ENCODE measurements around the gene THTPA. TPM values are rescaled to one million over a fixed set of nuclear protein-coding genes. Genes with fewer than 3 reads are reported as not detected.
A peak's percentile ranks its signal among the peaks of the same experiment; 100 is the strongest.
"Not testable (repeated sequence)": the region's sequence is repeated elsewhere in the genome, so short reads cannot be mapped to it uniquely, and the experiment has no call there.

The THTPA gene
- total RNA-seq, 1 experiment from 2014 or later, result 25.6 TPM

DNA sequence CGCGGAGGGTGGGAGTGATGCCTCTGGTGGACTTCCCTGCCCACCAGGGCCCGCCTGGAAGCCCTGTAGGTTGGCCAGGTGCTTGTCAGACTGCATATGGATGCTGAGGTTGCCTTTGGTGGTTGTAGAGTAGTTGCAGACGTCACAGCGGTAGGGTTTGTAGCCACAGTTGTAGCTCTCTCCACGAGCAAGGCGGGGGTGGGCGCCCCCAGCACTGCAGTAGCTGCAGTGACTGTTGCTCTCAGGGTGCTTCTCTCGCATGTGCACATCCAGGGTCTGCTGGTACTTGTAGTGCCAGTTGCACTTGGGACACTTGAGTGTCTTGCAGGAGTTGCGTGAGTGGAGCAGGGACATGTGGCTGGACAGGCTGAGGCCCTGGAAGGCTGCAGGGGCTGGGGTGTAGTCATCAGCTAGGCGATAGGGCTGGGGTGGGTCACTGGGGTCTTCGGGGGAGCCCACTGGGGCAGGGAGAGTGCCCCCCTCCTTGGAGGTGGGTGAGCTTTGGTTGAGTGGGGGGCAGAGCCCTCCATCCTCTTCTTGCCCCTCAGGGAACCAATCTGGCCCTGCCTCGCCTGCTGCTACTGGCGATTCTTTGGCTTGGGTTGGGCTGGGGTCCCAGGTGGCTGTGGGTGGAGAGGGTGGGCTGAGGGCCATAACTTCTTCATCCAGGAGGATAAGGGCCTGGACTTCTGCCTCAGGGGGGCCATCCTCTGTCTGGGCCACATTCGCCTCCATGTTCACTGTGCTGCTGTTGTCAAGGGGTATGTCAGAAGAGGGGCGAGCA lies 22.2 kb upstream of the THTPA start:
- DNase-seq (ENCODE audit: low read depth), result no peak

DNA sequence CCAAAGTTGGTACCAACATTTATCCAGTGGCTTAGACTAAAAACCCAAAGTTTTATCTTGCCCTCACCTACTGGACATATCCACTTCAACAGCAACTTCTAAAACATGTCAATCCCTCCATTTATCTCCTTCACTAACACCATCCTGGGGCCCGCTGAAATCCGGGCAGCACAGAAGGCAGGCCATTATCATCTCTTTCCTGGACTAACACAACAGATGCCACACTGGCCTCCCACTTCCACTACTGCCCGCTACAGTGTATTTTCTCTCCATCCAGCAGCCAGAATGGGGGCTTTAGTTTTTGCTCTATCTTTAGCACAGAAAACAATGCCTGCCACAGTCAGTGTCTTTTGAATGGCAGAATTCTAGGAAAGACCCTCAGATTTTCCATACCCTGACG lies 20.1 kb upstream of the THTPA start:
- DNase-seq (ENCODE audit: low read depth), result no peak

DNA sequence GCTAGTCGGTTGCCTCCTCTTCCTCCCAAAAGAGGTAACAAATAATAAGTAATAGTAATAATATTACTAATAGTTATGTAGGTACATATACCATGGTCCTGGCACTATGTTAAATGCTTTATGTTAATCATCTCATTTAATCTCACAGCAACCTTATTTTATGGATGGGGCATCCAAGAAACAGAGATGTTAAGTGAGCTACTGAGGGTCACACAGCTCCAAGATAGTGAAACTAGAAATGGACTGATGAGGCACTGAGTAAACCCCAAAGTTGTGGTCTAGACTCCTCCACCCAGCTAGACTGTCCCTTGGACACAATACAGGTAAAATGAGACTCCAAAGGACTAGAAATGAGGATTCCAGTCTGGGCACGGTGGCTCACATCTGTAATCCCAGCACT lies 19.6 kb upstream of the THTPA start:
- no peak for DNase-seq (ENCODE audit: low read depth)

DNA sequence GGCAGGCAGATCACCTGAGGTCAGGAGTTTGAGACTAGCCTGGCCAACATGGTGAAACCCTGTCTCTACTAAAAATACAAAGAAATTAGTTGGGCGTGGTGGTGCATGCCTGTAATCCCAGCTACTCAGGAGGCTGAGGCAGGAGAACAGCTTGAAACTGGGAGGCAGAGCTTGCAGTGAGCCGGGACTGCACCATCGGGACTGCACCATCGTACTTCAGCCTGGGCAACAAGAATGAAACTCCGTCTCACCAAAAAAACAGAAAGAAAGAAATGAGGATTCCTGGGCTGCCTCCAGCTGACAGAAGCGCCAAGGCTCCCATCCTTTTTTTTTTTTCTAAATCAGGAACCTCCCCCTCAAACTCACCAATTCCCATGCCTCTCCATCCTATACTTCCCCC lies 19.2 kb upstream of the THTPA start:
- DNase-seq (ENCODE audit: low read depth), result not testable (repeated sequence)

DNA sequence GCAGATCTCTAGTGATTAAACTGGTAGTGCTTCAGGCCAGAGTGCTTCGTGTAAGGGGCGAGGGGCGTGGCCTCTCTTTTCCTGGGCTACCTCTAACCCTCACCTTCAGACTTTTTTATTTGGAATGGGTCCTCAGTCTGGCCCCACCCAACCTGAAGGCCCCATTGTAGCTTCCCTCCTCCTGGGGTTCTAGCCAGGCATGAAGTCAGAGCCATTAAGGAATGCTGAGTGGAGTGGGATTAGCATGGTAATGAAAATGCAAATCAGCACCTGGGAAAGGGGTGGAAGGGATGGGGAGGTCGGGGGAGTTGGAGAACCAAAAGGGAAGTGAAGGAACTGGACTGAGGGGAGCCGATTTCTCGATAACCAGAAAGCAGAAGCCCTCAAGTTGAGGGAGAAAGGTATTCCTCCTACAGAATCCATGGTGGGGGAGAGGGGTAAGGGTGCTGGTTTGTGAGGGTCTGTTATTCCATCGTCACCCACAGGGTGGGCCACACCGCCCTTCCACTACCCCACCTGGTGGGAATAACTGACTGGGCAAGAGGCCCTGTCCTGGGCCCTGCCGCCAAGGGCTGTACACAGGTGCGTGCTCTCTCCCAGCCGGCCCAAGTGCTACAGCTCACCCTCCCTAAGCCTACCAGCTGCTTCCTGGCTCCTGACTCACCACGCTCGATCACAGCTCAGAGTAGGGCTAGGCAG lies 18.6 kb upstream of the THTPA start:
- DNase-seq (ENCODE audit: low read depth), result peak; percentile 48

DNA sequence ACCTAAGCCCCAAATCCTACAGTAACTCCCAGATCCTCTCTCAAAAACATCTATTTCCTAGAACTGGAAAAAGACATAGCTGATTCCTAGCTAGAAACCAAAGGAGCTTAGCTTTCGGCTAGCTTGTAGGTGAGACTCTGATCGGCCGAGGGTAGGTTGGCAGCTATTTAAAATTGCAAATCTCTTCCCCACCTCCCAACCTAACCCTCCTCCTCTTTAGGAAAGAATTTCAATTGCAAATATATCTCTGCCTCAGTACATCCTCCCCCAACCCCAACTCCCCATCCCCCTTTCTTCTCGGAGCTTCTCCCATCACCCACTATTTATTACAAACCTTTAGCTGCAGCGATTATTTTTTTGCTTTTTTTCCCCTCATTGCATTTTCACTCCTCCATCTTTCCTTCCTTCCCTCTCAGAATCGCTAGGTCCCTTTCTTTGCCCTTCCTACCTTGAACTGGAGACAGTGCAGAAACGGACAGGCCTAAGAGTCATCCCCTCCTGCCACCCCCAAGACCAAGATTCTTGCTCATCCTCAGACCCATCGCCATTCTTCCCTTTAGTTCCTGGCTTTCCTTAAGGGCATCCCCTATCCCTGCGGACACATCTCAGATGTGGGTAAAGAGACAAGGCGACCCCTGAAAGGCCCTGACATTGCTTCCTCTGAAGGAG lies 17.9 kb upstream of the THTPA start:
- no peak for DNase-seq (ENCODE audit: low read depth)

DNA sequence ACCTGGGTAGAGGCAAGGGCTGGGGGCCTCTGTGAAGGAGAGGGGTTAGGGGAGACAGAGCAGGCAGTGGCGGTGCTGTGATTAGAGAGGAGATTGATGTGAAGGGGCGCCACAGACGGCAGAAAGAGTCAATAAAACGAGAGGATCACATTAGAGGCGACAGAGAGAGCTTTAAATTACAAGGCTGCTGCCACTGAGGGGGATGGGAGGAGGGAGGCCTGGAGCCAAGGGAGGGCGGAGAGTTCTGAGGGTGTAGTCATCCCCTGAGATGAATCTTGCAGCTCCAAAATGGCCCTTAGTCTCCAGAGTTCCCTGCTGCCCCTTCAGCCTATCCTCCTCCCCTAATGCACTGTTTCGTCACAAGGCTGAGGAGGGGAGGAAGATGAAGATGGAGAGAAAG lies 17.3 kb upstream of the THTPA start:
- DNase-seq (ENCODE audit: low read depth), result no peak

DNA sequence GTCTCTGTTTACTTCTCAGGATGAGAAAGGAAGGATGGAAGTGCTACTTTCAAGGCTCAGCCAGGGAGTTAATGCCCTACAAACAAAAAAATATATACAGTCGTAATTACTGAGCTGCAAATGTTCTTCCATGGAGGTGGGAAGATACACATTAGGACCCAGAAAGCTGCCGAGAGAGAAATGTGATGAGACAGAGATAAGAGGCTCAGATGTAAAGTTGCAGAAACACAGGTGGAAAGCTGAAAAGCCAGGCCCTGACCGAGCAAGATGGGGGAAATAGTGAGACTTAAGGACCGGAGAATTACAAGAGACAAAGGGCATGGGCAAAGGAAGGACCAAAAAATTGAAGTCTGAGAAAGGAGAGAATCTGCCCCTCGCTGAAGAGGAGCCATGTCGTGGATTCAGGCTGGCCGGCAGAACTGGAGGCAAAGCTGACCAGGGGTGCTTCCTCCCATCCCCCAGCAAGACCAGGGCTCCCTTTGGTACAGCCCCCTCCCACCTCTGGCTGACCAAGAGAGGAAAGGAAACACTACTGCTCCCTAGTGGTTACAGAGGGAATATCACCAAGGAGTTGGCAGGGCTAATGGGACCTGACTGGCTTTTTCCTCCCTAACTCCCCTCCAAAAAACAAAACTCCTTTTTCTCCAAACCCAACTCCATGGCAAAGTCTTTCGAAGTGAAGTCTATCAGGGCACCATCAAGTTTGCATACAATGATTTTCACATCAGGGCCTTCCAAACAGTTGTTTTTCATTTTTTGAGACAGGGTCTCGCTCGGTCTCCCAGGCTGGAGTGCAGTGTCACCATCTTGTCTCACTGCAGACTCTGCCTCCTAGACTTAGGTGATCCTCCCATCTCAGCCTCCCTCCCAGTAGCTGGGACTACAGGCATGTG lies 16.6 kb upstream of the THTPA start:
- peak; percentile 38 for DNase-seq (ENCODE audit: low read depth)

DNA sequence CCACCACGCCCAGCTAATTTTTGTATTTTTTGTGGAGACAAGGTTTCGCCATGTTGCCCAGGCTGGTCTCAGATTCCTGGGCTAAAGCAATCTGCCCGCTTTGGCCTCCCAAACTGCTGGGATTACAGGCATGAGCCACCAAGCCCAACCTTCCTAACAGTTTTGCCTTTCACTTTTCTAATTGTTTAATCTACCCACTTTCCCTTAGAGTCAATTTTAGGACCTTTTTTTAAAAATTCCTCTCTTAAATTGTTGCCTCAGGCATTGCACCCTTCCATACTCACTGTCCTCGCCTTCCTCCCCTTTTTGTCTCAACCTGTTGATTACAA lies 16.0 kb upstream of the THTPA start:
- no peak for DNase-seq (ENCODE audit: low read depth)

DNA sequence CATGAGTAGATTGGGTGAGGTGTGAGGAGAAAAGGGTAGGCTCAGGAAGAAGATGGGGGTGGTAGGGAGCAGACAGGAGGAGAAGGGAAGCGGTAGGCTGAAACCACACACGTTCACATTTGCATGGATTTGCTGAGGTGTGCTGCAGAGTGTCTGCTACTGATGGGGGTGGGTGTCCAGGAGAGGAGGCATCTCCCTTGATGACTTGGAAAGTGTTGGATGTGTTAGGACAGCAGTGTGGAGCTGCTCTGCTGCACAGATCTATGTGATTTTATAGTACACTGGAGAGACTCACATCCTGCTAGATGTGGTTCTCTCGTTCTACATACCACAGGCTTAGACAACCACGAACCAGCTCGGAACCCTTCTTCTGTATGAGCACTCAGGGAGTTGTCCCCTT lies 13.8 kb upstream of the THTPA start:
- DNase-seq (ENCODE audit: low read depth), result no peak

DNA sequence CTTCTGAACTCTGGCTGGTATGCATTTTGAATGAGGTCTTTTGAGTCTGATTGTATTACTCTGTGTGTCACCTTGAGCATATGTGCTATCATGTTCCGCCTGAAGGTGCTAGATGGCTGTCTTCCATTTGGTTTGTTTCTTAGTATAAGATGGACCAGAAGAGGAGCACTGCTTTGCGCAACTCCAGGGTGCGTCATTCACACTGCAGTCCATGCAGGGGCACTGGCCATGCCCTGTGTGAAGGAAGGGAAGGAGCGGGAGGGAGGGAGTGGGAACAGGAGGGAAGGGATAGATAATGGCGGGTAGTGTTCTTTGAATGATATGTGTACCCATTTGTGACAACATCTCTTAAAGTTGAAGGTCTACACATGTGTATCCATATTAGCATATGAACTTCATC lies 12.7 kb upstream of the THTPA start:
- DNase-seq (ENCODE audit: low read depth), result no peak

DNA sequence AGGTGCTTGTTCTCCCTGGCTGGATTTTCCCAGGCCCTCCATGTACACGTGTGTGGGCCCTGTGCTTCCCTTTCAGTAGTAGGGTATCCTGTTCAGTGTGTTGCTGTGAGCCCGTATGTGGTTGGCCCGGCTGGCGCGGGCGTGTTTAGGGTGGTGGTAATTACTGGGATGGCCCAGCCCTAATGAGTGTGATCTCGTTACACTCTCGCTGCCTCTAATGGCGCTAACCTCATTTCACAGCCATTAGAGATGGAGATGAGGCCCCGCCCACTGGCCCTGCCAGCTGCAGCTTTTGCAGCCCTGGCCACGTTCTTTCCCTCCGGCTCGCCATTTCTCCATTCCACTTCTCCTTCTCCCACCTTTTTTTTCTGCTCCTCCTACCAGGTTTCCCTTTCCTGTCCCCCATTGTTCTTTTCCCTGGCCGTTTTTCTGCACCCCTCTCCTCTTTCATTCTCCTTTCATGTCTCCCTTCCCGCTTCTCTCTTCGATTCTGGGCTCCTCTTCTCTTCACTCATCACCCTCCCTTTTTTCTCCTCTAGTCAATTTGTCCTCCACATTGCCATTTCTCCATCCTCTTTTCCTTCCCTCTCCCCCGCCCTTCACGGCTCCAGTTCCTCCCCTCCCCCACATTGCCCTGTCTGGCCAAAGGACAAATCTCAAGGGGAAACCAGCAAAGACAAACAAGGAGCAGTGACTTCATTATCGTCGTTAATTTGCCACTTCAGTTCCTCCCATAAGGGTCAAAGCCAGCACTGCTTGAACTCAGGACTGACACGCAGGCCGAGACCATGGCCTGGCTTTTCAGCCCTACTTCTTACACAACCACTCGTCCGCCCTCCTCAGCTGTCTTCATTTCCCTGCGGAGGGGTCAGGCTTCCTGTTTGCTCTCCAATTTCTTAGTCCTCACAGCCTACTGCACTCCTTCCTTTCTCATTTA lies 11.3 kb upstream of the THTPA start:
- DNase-seq (ENCODE audit: low read depth), result no peak

DNA sequence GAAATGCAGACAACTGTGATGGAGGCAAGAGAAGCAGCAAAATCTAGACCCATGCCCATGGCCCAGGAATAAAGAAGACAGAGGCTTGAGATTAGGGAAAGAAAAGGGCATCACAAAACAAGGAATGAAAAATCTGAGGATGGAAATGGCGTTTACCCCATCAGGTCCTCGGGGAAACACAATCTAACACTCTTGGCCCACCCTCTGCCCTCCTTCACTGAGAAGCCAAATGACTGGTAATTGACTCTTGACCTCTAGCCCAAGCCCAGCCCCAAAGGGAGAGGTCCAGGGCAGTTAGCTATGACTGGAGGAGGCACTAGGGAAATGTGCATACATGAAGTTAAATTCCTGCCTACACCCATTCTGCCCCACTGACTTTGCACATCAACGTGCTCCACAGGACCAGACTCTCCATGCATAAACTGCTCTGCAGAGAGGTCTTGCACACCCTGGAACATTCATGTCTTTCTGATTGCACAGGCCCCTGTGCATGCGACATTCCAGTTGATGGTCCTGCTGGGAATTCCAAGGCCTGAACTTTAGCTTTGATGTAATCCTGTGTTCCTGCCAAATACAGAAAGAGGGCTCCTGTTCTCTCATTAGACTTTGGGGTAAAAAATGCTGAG lies 10.2 kb upstream of the THTPA start:
- DNase-seq (ENCODE audit: low read depth), result no peak

DNA sequence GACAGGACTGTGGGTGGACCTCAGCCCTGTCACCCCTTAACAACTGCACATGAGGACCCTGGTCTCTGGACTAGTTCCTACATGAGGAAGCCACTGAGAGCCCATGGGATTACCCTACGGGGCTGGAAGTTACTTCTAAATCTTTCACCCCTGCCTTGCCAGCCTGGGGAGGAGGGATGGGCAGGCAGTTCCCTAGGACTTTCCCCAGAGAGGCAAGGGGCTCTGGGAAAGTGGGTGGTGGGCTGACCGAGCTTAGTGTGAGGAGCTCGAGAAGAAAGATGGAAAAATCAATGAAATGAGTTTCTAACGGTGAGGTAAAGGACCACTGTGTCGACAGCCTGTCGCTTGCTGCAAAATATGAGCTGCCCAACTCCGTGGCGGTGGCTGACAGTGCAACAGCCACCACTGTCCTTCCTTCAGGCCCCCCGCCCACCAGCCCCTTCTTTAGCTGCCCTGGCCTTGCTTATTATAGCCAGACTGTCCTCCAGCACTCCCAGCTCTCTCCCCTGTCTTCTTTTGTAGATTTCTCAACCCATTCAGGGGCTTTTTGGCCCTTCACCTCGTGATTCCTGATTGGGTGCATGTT lies 9.5 kb upstream of the THTPA start:
- DNase-seq (ENCODE audit: low read depth), result no peak

DNA sequence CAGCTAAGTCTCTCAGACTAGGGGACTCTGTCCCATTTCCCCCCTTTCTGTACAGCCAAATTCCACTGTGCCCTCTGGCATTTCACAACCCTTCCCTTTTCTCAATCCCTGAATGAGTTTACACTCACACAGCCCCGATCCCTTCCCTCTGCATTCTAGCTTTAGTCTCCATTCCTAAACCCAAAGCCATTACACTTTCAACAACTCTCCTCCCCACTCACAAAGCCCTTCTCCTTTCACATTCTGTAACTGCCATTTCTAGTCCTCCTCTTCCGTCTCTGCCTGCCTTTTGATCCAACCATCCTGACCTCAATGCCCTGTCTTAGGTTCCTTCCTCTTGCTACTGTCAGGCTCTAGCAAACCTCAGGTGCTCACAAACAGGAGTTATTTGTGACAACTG lies 8.1 kb upstream of the THTPA start:
- DNase-seq (ENCODE audit: low read depth), result no peak

DNA sequence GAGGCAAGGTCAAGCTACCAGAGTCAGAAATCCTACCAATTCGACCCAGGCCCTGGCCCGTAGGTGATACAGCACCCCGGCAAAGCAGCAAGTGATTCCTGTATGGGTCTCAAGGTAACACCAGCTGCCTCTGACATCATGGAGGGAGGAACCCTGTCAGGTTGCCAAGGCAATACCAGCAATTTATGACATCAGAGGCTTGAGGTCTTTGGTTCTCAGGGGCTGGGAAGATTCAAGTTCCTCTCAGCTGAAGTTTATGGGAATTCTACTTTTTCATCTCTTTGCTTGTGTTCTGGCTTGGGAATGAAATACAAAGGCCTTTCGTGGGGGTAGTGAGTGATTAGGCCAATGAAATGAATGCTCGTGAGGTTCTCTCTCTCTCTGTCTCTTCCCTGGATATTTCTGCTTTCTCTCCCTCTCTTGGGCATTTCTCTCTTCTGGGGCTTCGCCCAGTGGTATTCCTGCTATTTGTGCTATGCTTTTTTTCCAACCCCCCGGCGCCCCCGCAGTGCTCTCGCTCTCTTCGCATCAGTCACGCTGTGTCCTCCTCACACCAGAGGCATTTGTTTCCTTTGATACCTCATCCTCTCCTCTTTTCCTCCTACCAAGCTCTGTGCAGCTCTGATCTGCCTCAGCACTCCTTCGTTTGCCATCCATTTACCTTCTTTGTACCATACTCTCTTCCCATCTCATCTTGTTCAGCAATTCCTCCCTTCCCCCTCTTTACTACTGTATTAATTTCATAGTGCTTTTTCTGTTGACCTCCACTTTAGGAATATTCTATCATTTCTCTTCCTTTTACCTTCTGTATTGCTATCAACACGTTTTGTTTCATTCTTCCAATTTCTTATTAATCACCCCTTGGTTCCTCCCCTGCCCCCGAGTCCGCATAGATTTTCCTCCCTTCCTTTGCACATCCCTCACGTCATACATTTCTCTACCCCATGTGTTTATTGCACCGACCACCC lies 7.4 kb upstream of the THTPA start:
- no peak for DNase-seq (ENCODE audit: low read depth)

DNA sequence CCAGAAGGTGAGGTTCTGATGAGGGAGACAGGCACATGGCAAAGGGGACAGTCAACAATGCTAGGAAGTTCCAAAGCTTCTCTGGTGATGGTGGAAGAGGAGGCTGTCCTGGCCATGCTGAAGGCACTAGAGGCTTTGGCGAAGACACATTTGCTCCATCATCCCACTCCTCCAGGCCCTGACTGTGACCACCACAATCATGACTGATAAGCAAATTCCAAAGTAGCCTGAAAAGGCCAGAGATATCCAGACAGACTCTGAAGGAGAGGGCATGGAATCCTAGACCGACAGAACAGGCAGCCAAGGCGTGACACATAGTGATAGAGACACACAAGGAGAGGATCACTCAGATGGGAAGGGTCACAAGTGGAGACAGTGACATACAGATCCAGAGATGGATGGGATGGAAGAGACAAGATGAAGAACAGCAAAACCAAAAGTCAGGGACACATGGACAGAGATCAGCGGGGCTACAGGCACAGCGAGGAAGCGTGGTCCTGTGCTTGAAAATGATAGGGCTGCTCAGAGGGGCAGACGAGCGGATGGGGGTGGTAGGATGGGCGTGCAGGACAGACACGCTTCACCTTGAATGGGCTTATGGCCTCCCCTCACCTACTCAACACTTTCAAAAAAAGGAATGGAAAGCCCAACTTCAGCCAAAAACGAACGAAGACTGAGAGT lies 5.8 kb upstream of the THTPA start:
- DNase-seq (ENCODE audit: low read depth), result no peak

DNA sequence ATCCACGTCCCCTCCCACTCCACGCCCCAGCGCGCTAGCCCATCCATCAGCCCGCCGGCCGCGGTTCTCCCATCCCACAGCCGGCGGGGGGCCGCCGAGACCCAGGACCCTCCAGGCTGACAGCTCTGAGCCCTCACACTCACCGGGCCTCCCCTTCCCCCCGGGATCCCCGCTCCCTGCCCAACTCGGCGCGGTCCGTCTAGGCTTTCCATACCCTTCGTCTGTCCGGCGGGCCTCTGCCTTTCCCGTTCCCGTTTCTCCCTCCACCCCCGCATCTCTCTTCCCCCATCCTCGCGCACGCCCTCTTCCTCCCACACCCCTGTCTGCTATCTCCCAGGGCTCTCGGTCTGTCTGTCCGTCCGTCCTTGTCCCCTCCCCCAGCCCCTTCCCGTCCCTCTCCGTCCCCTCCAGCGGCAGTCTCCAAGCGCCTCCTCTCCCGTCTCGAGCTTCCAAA lies 5.2 kb upstream of the THTPA start:
- no peak for DNase-seq (ENCODE audit: low read depth)
